HG03565 (cell line): ENCODE data around the gene SLC29A4.
"Not testable (repeated sequence)": the region's sequence is repeated elsewhere in the genome, so short reads cannot be mapped to it uniquely, and the experiment has no call there.

Source experiments
- ATAC-seq: cut with Tn5 transposase; IDR thresholded peaks from one replicate; pipeline ENCODE4 v1.9.1; 2021; ENCODE audit warnings: mild to moderate bottlenecking, moderate library complexity; ENCODE audit not compliant: unreplicated experiment

The SLC29A4 gene

GRCh38 chr7:5295039-5296014 lies 12.6 kb downstream of the SLC29A4 start:
- ATAC-seq = no peak

- no peak for ATAC-seq
Observed at GRCh38 chr7:5296015-5296610, 13.4 kb downstream of the SLC29A4 start.

- no peak for ATAC-seq
Observed at GRCh38 chr7:5296611-5297226, 14.0 kb downstream of the SLC29A4 start.

GRCh38 chr7:5300366-5300765 lies 17.6 kb downstream of the SLC29A4 start:
- no peak for ATAC-seq

GRCh38 chr7:5302577-5302976 lies 19.8 kb downstream of the SLC29A4 start:
- ATAC-seq = no peak

GRCh38 chr7:5303061-5303460 lies 20.3 kb downstream of the SLC29A4 start:
- ATAC-seq = no peak

GRCh38 chr7:5303591-5304505 lies 21.1 kb downstream of the SLC29A4 start:
- no peak for ATAC-seq

GRCh38 chr7:5305050-5305449 lies 22.3 kb downstream of the SLC29A4 start:
- ATAC-seq = not testable (repeated sequence)

GRCh38 chr7:5307221-5308142 lies 24.7 kb downstream of the SLC29A4 start:
- ATAC-seq = not testable (repeated sequence)

- ATAC-seq = no peak
Observed at GRCh38 chr7:5309146-5309545, 26.4 kb downstream of the SLC29A4 start.

- no peak for ATAC-seq
Observed at GRCh38 chr7:5310822-5311405, 28.2 kb downstream of the SLC29A4 start.

- ATAC-seq = not testable (repeated sequence)
Observed at GRCh38 chr7:5312276-5313070, 29.7 kb downstream of the SLC29A4 start.

- not testable (repeated sequence) for ATAC-seq
Observed at GRCh38 chr7:5313076-5313885, 30.5 kb downstream of the SLC29A4 start.

GRCh38 chr7:5314864-5315263 lies 32.1 kb downstream of the SLC29A4 start:
- no peak for ATAC-seq

GRCh38 chr7:5315761-5316160 lies 33.0 kb downstream of the SLC29A4 start:
- ATAC-seq = no peak

- ATAC-seq = not testable (repeated sequence)
Observed at GRCh38 chr7:5318613-5319012, 35.9 kb downstream of the SLC29A4 start.

- no peak for ATAC-seq
Observed at GRCh38 chr7:5320391-5320790, 37.6 kb downstream of the SLC29A4 start.
